ENCODE measurements around the gene PRKN.

DNA sequence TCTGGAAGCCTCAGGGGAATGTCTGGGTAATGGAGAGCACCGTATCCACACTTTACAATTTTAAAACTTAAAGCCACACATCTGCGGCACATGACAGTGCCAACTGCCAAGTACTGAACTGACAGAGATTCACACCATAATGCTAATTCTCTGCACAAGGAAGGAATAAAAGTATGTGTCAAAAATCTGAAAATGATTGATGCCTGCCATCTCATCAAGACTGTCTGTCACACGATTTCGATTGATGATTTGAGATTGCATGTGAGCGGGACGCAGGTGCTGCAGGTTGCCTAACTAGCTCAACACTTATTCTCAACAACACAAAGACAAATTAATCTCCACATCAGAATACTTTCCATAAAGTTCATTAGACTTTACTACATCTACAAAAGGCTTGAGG is 391.2 kb downstream of the PRKN start:
- TF ChIP-seq EZH2 (IDR thresholded peaks at IDR 0.05; ENCODE audit: low read depth, unreplicated experiment) (no peak), CTCF (conservative IDR thresholded peaks at IDR 0.05; ENCODE audit: low read depth in 2 of 2) (no peak), CREB1 (CRISPR knock-in tag; IDR thresholded peaks at IDR 0.05; ENCODE audit: low read depth) (no peak), EZH2phosphoT487 (IDR thresholded peaks at IDR 0.05; ENCODE audit: unreplicated experiment) (no peak), POLR2AphosphoS5 (IDR thresholded peaks at IDR 0.05; ENCODE audit: low read depth) (no peak), REST (IDR thresholded peaks at IDR 0.05; ENCODE audit: unreplicated experiment) (no peak), ZNF331 (CRISPR knock-in tag; IDR thresholded peaks at IDR 0.05; ENCODE audit: low read depth) (no peak), STAT1 (IDR thresholded peaks at IDR 0.05; ENCODE audit: unreplicated experiment) (no peak)
- TF ChIP-seq, protein P1, sequence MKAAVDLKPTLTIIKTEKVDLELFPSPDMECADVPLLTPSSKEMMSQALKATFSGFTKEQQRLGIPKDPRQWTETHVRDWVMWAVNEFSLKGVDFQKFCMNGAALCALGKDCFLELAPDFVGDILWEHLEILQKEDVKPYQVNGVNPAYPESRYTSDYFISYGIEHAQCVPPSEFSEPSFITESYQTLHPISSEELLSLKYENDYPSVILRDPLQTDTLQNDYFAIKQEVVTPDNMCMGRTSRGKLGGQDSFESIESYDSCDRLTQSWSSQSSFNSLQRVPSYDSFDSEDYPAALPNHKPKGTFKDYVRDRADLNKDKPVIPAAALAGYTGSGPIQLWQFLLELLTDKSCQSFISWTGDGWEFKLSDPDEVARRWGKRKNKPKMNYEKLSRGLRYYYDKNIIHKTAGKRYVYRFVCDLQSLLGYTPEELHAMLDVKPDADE (IDR thresholded peaks at IDR 0.05), result no peak

Measured in GM23338 (cell line).